ENCODE results near the gene PHC3. TPM values are rescaled to one million over a fixed set of nuclear protein-coding genes. Genes with fewer than 3 reads are reported as not detected.

Gene PHC3
- total RNA-seq, 1 donor from 2014 or later: 13.7 TPM

DNA sequence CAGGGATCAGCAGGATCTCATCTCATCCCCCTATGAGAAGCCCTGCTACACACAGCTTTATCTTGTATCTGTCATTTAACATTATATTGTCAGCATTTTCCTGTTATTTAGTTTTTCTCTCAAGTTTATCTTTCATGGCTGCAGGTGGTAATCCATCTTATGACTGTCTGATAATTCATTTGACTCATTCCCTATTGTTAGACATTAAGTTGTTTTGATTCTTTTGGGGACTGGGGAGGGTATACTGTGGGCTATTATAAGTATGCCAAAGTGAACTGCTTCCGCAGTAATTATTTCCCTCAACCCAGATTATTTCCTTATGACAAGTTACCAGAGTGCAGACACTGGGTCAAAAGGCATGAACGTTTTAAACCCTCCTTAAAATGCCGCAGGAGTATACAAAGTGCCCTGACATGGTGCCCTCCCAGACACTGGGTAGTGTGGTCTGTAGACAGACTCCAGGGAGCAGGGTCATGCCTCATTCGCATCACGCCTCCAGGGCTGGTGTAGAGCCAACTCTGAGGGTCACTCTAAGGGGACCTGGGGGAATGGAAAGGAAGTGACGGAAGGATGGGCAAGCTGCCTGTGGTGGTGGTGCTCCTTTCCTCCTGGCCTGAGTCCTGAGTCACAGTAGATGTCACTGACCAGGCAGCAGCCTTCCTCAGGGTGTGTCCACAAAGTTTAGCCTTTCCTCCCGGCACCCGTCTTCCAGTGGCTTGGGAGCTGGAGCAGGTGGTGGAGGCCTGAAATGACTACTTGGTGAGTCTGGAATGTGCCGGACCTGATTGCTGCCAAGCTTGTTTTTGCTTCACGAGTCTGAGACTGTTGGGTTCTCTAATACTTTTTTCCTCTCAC, 132.2 kb downstream of the PHC3 start:
- TF ChIP-seq CTCF (IDR thresholded peaks at IDR 0.05; ENCODE audit: insufficient read depth, low read length, severe bottlenecking): no peak
- H3K36me3 ChIP-seq (ENCODE audit: control insufficient read depth, insufficient read depth, low read length): no peaks in the 10 kb centered on the region
- H3K4me3 ChIP-seq (ENCODE audit: low read depth, low read length): no peak overlapping the region
- FAIRE-seq (no peak), DNase-seq (ENCODE audit: low read depth) (peak; percentile 35)
- no peaks in the 10 kb centered on the region for H3K27me3 ChIP-seq (ENCODE audit: control insufficient read depth, insufficient read depth, low read length)

GRCh38 chr3:170047133-170047404, 134.5 kb downstream of the PHC3 start:
- TF ChIP-seq CTCF (IDR thresholded peaks at IDR 0.05; ENCODE audit: insufficient read depth, low read length, severe bottlenecking): no peak
- no peak overlapping the region for H3K4me3 ChIP-seq (ENCODE audit: low read depth, low read length)
- DNase-seq (ENCODE audit: low read depth) (no peak), FAIRE-seq (no peak)
- no peaks in the 10 kb centered on the region for H3K36me3 ChIP-seq (ENCODE audit: control insufficient read depth, insufficient read depth, low read length)
- no peaks in the 10 kb centered on the region for H3K27me3 ChIP-seq (ENCODE audit: control insufficient read depth, insufficient read depth, low read length)

DNA sequence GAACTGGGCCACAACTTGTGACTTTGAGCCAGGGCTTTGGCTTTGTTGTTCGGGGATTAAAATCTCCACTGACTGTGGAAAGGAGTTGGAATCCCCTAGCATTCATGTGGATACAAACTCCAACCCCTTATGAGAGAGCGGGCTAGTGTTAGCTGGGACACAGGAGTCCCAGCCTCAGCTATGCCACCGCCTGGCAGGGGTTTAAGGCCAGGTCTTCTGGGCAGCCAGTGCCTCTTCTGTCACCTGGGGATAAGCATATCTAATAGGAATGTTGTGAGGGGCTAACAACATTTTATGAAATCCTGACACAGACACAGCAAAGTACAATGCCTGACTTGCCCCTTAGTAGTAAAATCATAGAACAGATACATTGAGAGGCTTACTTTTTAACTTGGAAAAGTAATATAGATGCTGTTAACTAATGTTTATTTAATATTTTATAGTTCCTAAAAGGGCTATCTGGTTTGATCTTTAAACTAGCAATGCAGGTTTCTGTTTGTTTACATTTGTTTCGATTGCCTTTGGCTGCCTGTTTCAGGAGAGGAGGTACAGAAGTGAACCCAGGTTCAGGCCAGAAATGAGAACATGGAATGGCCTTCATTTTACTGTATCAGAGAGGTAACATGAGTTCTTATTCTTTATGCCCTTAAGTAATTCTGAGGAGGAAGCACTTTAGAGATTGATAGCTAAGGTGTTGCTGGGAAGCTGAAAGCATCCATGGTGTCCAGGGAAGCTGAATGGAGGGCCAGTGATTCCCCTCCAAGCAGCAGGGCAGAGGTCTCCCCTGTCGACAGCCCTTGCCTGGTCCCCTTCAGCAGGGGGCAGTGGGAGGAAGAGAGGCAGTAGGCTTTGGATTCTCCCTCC, 135.0 kb downstream of the PHC3 start:
- no peak for TF ChIP-seq CTCF (IDR thresholded peaks at IDR 0.05; ENCODE audit: insufficient read depth, low read length, severe bottlenecking)
- Histone ChIP-seq H3K4me3 (ENCODE audit: low read depth, low read length) (no peak overlapping the region), H3K36me3 (ENCODE audit: control insufficient read depth, insufficient read depth, low read length) (no peaks in the 10 kb centered on the region), H3K27me3 (ENCODE audit: control insufficient read depth, insufficient read depth, low read length) (no peaks in the 10 kb centered on the region)
- DNase-seq (ENCODE audit: low read depth) (no peak), FAIRE-seq (no peak)

DNA sequence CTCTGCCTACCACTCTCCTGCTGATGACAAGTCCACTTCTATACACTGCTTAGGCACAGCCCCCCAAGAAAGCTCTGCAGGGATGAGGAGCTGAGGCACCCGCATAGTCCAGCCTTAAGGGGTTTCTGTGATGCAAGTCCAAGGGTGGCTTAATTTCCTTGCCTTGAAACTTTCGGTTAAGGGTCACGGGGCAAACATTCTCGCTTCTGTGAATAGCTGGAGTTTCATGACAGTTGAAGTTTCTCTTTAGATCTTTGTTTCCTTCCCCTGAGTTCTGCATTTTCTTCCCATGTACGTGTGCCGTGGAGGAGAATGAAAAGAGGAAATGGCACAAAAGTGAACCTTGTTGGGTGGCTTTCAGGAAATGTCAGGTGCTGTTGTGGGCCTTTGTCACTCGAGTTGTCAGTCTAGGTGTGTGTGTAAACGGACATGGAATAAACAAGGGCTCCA, 136.7 kb downstream of the PHC3 start:
- Histone ChIP-seq H3K36me3 (ENCODE audit: control insufficient read depth, insufficient read depth, low read length) (no peaks in the 10 kb centered on the region), H3K27me3 (ENCODE audit: control insufficient read depth, insufficient read depth, low read length) (no peaks in the 10 kb centered on the region), H3K4me3 (ENCODE audit: low read depth, low read length) (no peak overlapping the region)
- TF ChIP-seq CTCF (IDR thresholded peaks at IDR 0.05; ENCODE audit: insufficient read depth, low read length, severe bottlenecking): no peak
- FAIRE-seq: no peak
- DNase-seq (ENCODE audit: low read depth): no peak

DNA sequence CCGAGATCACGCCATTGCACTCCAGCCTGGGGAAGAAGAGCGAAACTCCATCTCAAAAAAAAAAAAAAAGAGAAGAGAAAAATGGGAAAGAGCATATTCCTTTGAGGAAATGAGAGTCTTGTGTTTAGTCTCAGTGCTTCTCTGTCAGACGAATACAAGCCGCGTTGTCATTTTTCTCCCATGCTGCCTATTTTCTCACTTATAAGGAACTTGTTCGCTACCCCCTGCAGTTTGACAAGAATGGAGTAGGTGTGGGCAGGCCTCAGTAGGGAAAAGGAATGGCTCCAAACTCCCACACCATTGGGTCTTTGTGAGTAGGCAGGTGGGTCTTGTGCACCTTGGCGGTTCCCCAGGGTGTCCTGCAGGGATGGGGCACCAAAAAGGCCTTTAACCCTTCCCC, 137.3 kb downstream of the PHC3 start:
- no peak for TF ChIP-seq CTCF (IDR thresholded peaks at IDR 0.05; ENCODE audit: insufficient read depth, low read length, severe bottlenecking)
- Histone ChIP-seq H3K27me3 (ENCODE audit: control insufficient read depth, insufficient read depth, low read length) (no peaks in the 10 kb centered on the region), H3K36me3 (ENCODE audit: control insufficient read depth, insufficient read depth, low read length) (no peaks in the 10 kb centered on the region), H3K4me3 (ENCODE audit: low read depth, low read length) (no peak overlapping the region)
- DNase-seq (ENCODE audit: low read depth) (no peak), FAIRE-seq (no peak)

All from bronchial epithelial cell (primary cell).